Amniotic epithelial cell (primary cell): Measurements from ENCODE around the gene THOC6.

Source experiments
- DNase-seq: peaks from one replicate; pipeline ENCODE4 v3.0.0-alpha.2; 2010; ENCODE audit warnings: low read depth

THOC6 gene

DNA sequence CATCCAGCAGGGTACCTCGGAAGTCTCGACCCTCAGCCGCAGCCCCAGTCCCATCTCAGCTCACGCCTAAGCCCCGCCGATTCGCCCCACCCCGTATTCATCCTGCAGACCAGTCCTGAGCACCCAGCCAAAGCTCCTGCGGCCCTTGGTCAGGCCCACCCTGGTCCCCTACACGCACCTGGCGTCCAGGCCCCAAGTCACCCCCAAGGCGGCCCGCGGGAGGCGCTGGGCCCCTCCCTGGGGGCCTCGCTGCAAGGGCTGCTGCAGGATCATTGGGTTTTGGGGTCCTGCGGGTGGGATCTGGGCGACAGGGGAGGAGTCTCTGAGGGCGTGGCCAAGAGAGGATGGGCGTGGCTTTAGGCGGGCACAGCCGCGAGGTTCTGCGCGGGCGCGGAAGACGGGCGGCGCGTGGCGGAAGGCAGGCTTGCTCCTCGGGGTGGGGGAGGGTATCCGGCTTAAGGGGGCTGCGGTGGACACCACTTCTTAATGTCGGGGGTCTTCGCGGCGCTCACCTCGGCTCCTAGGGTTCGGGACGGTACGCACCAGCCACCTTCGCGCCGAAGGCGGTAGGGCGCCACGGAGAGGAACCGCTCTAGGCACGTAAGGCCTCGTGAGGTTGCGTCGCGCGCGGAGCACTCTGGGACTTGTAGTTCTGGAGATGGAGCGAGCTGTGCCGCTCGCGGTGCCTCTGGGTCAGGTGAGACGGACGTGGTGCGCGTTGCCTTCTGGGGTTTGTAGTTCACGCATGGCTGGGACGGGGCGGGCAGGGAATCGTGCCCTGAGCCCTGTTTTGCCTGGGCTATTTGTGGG is at the start of gene THOC6, which contains the start of gene HCFC1R1:
TSS of gene THOC6 (plus strand) at position 367 of the 810 bp plus-strand sequence. CDS start at position 659, 292 bp downstream.
TSS of gene HCFC1R1 (minus strand) at position 274 of the 810 bp plus-strand sequence. CDS start at position 273, 1 bp downstream.
- DNase-seq = peak; percentile 97

GRCh38 chr16:2974319-2975056 is 49.3 kb upstream of the THOC6 start:
- no peak for DNase-seq

DNA sequence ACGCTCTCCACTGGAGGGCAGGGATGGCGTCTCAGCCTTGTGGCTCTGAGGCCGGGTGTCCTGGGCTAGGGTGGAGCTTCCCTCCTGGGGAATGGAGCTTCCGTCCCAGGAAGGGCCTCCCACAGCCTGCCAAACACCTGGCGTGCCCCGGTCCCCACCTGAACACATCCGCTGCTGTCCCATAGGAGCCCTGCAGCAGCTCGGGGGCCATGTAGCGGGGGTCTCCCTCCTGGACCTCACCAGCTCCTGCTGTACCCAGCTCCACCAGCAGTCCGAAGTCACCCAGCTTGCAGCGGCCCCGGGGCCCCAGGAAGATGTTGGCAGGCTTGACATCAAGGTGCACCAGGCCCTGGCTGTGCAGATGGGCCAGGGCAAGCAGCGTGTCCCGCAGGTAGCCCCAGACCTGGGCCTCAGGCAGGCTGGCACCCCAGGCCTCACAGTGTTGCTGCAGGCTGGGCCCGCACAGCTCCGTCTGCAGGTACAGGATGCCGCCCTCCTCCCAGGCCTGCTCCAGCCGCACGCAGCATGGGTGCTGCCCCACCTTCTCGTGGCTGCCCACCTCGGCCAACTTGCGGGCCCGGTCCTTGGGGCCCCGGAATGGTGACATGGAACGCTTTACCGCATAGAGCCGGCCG is 48.6 kb upstream of the THOC6 start:
- DNase-seq = no peak

- no peak for DNase-seq
Measured at GRCh38 chr16:2976201-2976600, 47.6 kb upstream of the THOC6 start.

- DNase-seq = no peak
Measured at GRCh38 chr16:2976673-2977072, 47.2 kb upstream of the THOC6 start.

DNA sequence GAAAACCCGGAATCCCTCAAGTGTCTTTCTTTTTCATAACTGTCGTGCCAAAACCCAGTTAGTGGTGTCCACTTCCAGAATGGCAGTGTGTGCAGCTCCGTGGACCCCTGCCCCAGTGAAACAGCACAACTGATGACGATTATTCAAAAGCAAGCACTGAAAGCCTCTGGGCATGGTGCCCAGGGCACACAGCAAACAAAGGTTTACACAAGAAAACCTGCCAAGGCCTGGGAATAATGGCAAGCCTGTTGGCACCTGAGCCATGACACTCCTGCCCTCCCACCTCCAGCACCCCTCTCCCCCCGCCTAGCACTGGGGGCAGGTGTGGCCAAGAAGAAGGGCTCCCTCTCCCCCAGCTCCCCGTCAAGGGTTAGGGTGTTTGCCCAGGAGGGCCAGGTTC is 46.4 kb upstream of the THOC6 start:
- DNase-seq = no peak

DNA sequence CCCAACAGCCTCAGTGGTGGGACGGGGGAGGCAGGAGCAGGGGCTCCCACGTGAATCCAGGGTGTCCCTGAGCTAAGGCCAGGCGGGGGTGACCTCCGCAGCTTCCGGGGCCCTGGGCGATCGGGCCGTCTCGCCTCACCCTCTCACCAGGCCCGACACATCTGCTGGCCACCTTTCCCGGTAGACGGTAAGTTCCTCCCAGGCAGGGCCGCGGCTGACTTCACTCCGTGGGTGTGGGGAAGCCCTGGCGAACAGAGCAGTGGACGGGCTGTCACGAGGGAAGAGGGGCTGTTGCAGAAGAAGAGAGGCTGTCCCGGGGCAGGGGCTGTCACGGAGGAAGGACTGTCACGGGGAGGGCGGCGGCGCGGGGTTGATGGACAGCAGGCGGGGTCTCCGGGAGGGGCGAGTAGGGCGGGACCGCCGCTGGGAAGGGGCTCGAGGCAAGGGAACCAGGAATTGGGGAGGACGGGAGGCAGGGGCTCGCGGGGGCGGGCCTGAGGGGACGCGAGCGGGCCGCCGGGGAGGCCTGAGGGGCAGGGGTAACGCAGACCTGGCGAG is 44.1 kb upstream of the THOC6 start:
- DNase-seq = no peak

- DNase-seq = peak; percentile 57
Measured at GRCh38 chr16:2980227-2981176, 43.3 kb upstream of the THOC6 start, which contains the start of gene PKMYT1. PKMYT1 (minus strand) TSS chr16:2980446; CDS start chr16:2979657, 789 bp downstream.

DNA sequence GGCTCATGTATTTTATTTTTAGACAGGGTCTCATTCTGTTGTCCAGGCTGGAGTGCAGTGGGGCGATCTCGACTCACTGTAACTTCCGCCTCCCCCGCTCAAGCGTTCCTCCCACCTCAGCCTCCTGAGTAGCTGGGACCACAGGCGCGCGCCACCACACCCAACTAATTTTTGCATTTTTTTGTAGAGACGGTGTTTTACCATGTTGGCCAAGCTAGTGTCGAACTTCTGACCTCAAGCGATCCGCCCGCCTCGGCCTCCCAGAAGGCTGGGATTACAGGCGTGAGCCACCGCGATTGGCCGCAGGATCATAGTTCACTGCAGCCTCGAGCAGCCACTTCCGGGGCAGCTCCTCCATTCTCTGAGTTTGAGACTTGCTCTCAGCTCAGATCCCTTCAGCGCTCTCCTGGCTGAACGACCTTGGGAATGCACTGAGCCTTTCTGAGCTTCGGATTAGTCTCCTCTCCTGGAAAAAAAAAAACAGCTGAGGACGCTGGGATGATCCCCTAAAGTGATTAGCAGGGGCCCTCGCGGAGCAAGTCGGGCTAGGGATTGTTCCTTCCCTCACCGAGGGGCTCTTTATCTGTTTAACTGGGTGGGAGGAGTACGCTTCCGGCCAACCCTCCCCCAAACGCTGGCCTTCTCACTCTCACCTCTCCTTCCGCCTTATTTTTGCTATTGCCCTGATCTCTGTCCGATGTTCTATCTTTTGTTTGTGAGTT is 42.5 kb upstream of the THOC6 start:
- DNase-seq = peak; percentile 47

GRCh38 chr16:2981899-2982250 is 42.0 kb upstream of the THOC6 start:
- DNase-seq = no peak

DNA sequence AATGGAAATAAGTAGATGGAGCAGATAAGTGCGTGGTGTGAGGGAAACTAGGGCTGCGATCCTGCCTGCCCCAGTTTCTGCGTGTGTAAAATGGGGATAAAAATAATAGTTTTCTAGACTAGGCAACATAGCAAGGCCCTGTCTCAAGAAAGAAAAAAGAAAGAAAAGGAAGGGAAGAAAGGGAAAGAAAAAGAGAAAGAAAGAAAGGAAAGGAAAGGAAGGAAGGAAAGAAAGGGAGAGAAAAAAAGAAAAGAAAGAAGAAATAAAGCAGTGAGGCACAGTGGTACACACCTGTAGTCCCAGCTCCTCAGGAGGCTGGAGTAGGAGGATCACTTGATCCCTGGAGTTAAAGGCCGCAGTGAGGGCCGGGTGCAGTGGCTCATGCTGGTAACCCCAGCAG is 41.4 kb upstream of the THOC6 start:
- DNase-seq = no peak

- peak; percentile 62 for DNase-seq
Measured at GRCh38 chr16:2983706-2984136, 40.1 kb upstream of the THOC6 start.

DNA sequence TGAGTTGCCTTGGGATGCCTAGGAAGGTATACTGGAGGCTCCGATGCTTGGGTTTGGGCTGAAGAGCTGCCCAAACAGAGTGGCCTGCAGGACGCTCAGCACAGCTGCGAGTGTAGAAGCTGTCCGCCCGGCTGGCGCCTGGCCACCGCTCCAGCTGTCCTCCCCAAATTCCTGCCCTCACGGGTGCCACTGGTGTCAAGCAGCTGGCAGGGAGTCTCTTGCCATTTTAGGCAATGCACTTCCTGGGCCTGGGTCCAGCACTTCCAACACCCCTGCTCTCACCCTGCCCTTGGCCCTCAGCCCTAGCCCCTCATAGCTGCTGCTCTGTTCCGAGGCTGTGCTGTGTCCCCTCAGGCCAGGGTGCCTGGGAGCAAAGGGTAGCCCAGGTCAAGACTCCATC is 38.4 kb upstream of the THOC6 start:
- no peak for DNase-seq

DNA sequence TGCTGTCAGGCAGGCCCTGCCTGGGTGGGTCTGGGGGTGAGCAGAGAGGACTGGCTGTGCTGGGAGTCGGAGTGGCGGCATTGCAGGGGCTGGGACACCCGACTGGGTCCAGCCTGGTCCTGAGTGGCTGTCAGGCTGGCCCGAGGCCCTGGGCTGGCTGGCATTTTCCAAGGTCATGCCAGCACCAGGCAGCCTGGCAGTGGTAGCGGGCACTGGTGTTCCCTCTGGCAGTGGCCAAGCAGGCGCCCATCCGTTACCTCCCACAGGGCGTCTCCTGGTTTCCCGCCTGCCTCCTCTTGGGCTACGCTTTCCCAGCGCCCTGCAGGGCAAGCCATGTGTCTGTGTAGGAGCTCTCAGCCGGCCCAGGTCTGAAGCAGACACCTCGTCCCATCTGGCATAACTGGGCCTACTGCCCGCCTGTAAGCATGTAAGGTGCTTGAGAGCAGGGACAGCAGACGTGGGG is 37.9 kb upstream of the THOC6 start:
- DNase-seq = no peak

- no peak for DNase-seq
Measured at GRCh38 chr16:2986623-2987188, 37.1 kb upstream of the THOC6 start.

GRCh38 chr16:2987286-2987685 is 36.5 kb upstream of the THOC6 start:
- DNase-seq = no peak

GRCh38 chr16:2987833-2988232 is 36.0 kb upstream of the THOC6 start:
- DNase-seq = no peak

GRCh38 chr16:2988590-2989099 is 35.2 kb upstream of the THOC6 start:
- DNase-seq = no peak

DNA sequence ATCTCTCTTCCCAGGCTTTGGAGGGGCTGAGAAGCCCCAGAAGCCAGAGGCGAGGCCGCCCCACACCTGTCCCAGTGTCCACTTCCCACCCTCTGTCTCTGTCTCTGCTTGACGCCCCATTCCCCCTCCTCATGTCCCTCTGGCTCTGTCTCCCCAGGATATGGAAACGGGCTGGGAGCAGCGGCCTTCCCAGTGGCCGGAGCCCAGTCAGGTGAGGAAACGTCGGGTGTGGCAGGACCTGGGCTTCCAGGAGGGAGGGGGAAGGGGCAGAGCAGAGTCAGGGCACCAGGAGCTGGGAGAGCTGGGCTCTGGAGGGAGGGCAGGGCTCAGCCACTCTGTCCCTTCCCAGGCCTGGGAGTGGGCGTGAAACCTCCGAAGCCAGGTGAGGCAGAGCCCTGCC is 32.9 kb upstream of the THOC6 start:
- DNase-seq = no peak
